Osteocyte (in vitro differentiated cells): ENCODE results near the gene EEF2KMT. TPM values are rescaled to one million over a fixed set of nuclear protein-coding genes. Genes with fewer than 3 reads are reported as not detected.

Experiments
- DNase-seq: peaks from one replicate; pipeline ENCODE4 v3.0.0; 2021; ENCODE audit warnings: mixed read lengths; ENCODE audit not compliant: unreplicated experiment; ENCODE audit errors: extremely low spot score
- H3K27ac Mint-ChIP-seq: one replicate; pipeline ENCODE4 v1.8.0; 2021; ENCODE audit warnings: mild to moderate bottlenecking, mixed read lengths; ENCODE audit not compliant: unreplicated experiment
- H3K27me3 Mint-ChIP-seq: one replicate; pipeline ENCODE4 v1.8.0; 2021; ENCODE audit warnings: mixed read lengths; ENCODE audit not compliant: unreplicated experiment
- H3K36me3 Mint-ChIP-seq: one replicate; pipeline ENCODE4 v1.8.0; 2021; ENCODE audit warnings: mixed read lengths; ENCODE audit not compliant: unreplicated experiment
- H3K4me1 Mint-ChIP-seq: one replicate; pipeline ENCODE4 v1.8.0; 2021; ENCODE audit warnings: mixed read lengths; ENCODE audit not compliant: unreplicated experiment
- H3K4me3 Mint-ChIP-seq: one replicate; pipeline ENCODE4 v1.8.0; 2021; ENCODE audit warnings: mild to moderate bottlenecking, moderate library complexity, mixed read lengths; ENCODE audit not compliant: unreplicated experiment
- H3K9me3 Mint-ChIP-seq: one replicate; pipeline ENCODE4 v1.8.0; 2021; ENCODE audit warnings: mixed read lengths; ENCODE audit not compliant: unreplicated experiment
- CTCF ChIP-seq: fragments of 200-600 bp; sonication (generic); IDR thresholded peaks from 2 replicates; pipeline ENCODE4 v1.5.0; 2021; ENCODE audit warnings: antibody characterized with exemption, mild to moderate bottlenecking, moderate library complexity
- total RNA-seq: library from RNA; stranded (reverse); gene quantifications from 2 replicates; pipeline ENCODE4 v1.2.1, GENCODE V29; 2021

Gene EEF2KMT
- total RNA-seq, 1 donor from 2014 or later: 9.3 TPM

- TF ChIP-seq CTCF: no peak
- Mint-ChIP-seq H3K27me3 (peaks cover 39% of the 10 kb centered on the region), H3K4me3 (no peak overlapping the region), H3K4me1 (no peaks in the 10 kb centered on the region), H3K36me3 (no peaks in the 10 kb centered on the region), H3K27ac (no peak overlapping the region), H3K9me3 (no peaks in the 10 kb centered on the region)
- DNase-seq: no peak
Measured at GRCh38 chr16:5064915-5065314, 32.7 kb downstream of the EEF2KMT start.

- Mint-ChIP-seq H3K4me1 (peaks cover 2% of the 10 kb centered on the region), H3K36me3 (no peaks in the 10 kb centered on the region), H3K4me3 (no peak overlapping the region), H3K9me3 (no peaks in the 10 kb centered on the region), H3K27ac (no peak overlapping the region), H3K27me3 (peaks cover 38% of the 10 kb centered on the region)
- TF ChIP-seq CTCF: no peak
- DNase-seq: no peak
Measured at GRCh38 chr16:5062790-5063765, 34.5 kb downstream of the EEF2KMT start.

GRCh38 chr16:5062051-5062450 is 35.5 kb downstream of the EEF2KMT start:
- no peak for DNase-seq
- H3K4me1 Mint-ChIP-seq: peaks cover 2% of the 10 kb centered on the region
- no peak for TF ChIP-seq CTCF
- H3K4me3 Mint-ChIP-seq: no peak overlapping the region
- no peaks in the 10 kb centered on the region for H3K36me3 Mint-ChIP-seq
- H3K9me3 Mint-ChIP-seq: no peaks in the 10 kb centered on the region
- no peak overlapping the region for H3K27ac Mint-ChIP-seq
- H3K27me3 Mint-ChIP-seq: peaks cover 28% of the 10 kb centered on the region

- Mint-ChIP-seq H3K9me3 (no peaks in the 10 kb centered on the region), H3K4me1 (peaks cover 2% of the 10 kb centered on the region), H3K27ac (no peak overlapping the region), H3K4me3 (no peak overlapping the region), H3K27me3 (peaks cover 23% of the 10 kb centered on the region), H3K36me3 (no peaks in the 10 kb centered on the region)
- TF ChIP-seq CTCF: no peak
- no peak for DNase-seq
Measured at GRCh38 chr16:5060073-5060641, 37.4 kb downstream of the EEF2KMT start.

GRCh38 chr16:5059386-5060072 is 38.1 kb downstream of the EEF2KMT start:
- Mint-ChIP-seq H3K36me3 (no peaks in the 10 kb centered on the region), H3K4me3 (no peak overlapping the region), H3K4me1 (peaks cover 2% of the 10 kb centered on the region), H3K9me3 (no peaks in the 10 kb centered on the region), H3K27me3 (peaks cover 23% of the 10 kb centered on the region), H3K27ac (no peak overlapping the region)
- no peak for TF ChIP-seq CTCF
- DNase-seq: no peak
